ENCODE data around the gene FUT9. TPM values are rescaled to one million over a fixed set of nuclear protein-coding genes. Genes with fewer than 3 reads are reported as not detected.

FUT9 gene
- total RNA-seq, 5 donors from 2014 or later (not counting 1 experiment from before 2014, with no cell fraction given) = not detected

GRCh38 chr6:96196633-96197032 lies 180.9 kb downstream of the FUT9 start:
- H3K36me3 ChIP-seq (ENCODE audit: control insufficient read depth in 2 of 2, extremely low read depth in 1 of 2, insufficient read depth in 1 of 2, low read length in 1 of 2) = no peaks in the 10 kb centered on the region
- Mint-ChIP-seq H3K27me3 (no peaks in the 10 kb centered on the region), H3K36me3 (no peaks in the 10 kb centered on the region), H3K4me1 (no peaks in the 10 kb centered on the region), H3K4me3 (no peak overlapping the region), H3K9me3 (peaks cover 3 to 10% (median 4%) of the 10 kb centered on the region in 3 donors), H3K27ac (no peak overlapping the region)
- no peak overlapping the region for H3K4me3 ChIP-seq (ENCODE audit: control insufficient read depth in 1 of 2, extremely low read depth in 1 of 2, low read length in 1 of 2)
- no peaks in the 10 kb centered on the region for H3K4me1 ChIP-seq (ENCODE audit: control insufficient read depth in 1 of 2, extremely low read depth in 1 of 2, insufficient read depth in 2 of 2, low read length in 2 of 2)
- H3K27me3 ChIP-seq (replicated peaks in 1 of 2; ENCODE audit: control insufficient read depth in 2 of 2, extremely low read depth in 1 of 2, insufficient read depth in 2 of 2, low read length in 1 of 2) = no peaks in the 10 kb centered on the region
- 29% methylated on average over 1 of the region's 3 CpGs for WGBS (ENCODE audit: insufficient coverage)
- CTCF ChIA-PET = no interaction called here
- no peak for ATAC-seq (replicated peaks in 1 of 4)
- POLR2A ChIA-PET = no interaction called here
- no peaks in the 10 kb centered on the region for H3K9me3 ChIP-seq
- DNase-seq = no peak
- H3K27ac ChIP-seq (ENCODE audit: low read length) = no peak overlapping the region

GRCh38 chr6:96197241-96197640 lies 181.5 kb downstream of the FUT9 start:
- Mint-ChIP-seq H3K27ac (no peak overlapping the region), H3K36me3 (no peaks in the 10 kb centered on the region), H3K9me3 (peaks cover 3 to 10% (median 4%) of the 10 kb centered on the region in 3 donors), H3K4me1 (no peaks in the 10 kb centered on the region), H3K27me3 (no peaks in the 10 kb centered on the region), H3K4me3 (no peak overlapping the region)
- Histone ChIP-seq H3K9me3 (no peaks in the 10 kb centered on the region), H3K4me3 (ENCODE audit: control insufficient read depth in 1 of 2, extremely low read depth in 1 of 2, low read length in 1 of 2) (no peak overlapping the region), H3K27ac (ENCODE audit: low read length) (no peak overlapping the region), H3K4me1 (ENCODE audit: control insufficient read depth in 1 of 2, extremely low read depth in 1 of 2, insufficient read depth in 2 of 2, low read length in 2 of 2) (no peaks in the 10 kb centered on the region), H3K36me3 (ENCODE audit: control insufficient read depth in 2 of 2, extremely low read depth in 1 of 2, insufficient read depth in 1 of 2, low read length in 1 of 2) (no peaks in the 10 kb centered on the region), H3K27me3 (replicated peaks in 1 of 2; ENCODE audit: control insufficient read depth in 2 of 2, extremely low read depth in 1 of 2, insufficient read depth in 2 of 2, low read length in 1 of 2) (no peaks in the 10 kb centered on the region)
- ChIA-PET POLR2A (no interaction called here), CTCF (no interaction called here)
- no peak for ATAC-seq (replicated peaks in 1 of 4)
- no peak for DNase-seq

- no peaks in the 10 kb centered on the region for H3K36me3 Mint-ChIP-seq
- peaks cover 0 to 4% (median 3%) of the 10 kb centered on the region in 3 donors for H3K9me3 Mint-ChIP-seq
These were observed 186.8 kb downstream of the FUT9 start for GRCh38 chr6:96202571-96202970.

GRCh38 chr6:96211341-96211740 lies 195.6 kb downstream of the FUT9 start:
- CTCF ChIA-PET = no interaction called here
- no peaks in the 10 kb centered on the region for H3K4me1 ChIP-seq (ENCODE audit: control insufficient read depth in 1 of 2, extremely low read depth in 1 of 2, insufficient read depth in 2 of 2, low read length in 2 of 2)

More at GRCh38 chr6:96202571-96202970, 186.8 kb downstream of the FUT9 start:
- H3K36me3 ChIP-seq (ENCODE audit: control insufficient read depth in 2 of 2, extremely low read depth in 1 of 2, insufficient read depth in 1 of 2, low read length in 1 of 2) = no peaks in the 10 kb centered on the region
- ATAC-seq (replicated peaks in 1 of 4) = no peak
- no peaks in the 10 kb centered on the region for H3K27me3 Mint-ChIP-seq
- H3K9me3 ChIP-seq = no peaks in the 10 kb centered on the region
- no peaks in the 10 kb centered on the region for H3K27me3 ChIP-seq (replicated peaks in 1 of 2; ENCODE audit: control insufficient read depth in 2 of 2, extremely low read depth in 1 of 2, insufficient read depth in 2 of 2, low read length in 1 of 2)
- DNase-seq = no peak
- H3K4me3 Mint-ChIP-seq = no peak overlapping the region
- POLR2A ChIA-PET = no interaction called here
- CTCF ChIA-PET = no interaction called here
- H3K4me1 Mint-ChIP-seq = no peaks in the 10 kb centered on the region
- H3K27ac Mint-ChIP-seq = no peak overlapping the region
- H3K4me3 ChIP-seq (ENCODE audit: control insufficient read depth in 1 of 2, extremely low read depth in 1 of 2, low read length in 1 of 2) = no peak overlapping the region
- H3K4me1 ChIP-seq (ENCODE audit: control insufficient read depth in 1 of 2, extremely low read depth in 1 of 2, insufficient read depth in 2 of 2, low read length in 2 of 2) = no peaks in the 10 kb centered on the region
- no peak overlapping the region for H3K27ac ChIP-seq (ENCODE audit: low read length)
- WGBS (ENCODE audit: insufficient coverage) = 86% methylated on average over 1 of the region's 6 CpGs

GRCh38 chr6:96212066-96212465 lies 196.3 kb downstream of the FUT9 start:
- Histone ChIP-seq H3K27ac (ENCODE audit: low read length) (no peak overlapping the region), H3K4me3 (ENCODE audit: control insufficient read depth in 1 of 2, extremely low read depth in 1 of 2, low read length in 1 of 2) (no peak overlapping the region), H3K4me1 (ENCODE audit: control insufficient read depth in 1 of 2, extremely low read depth in 1 of 2, insufficient read depth in 2 of 2, low read length in 2 of 2) (no peaks in the 10 kb centered on the region), H3K9me3 (no peaks in the 10 kb centered on the region), H3K36me3 (ENCODE audit: control insufficient read depth in 2 of 2, extremely low read depth in 1 of 2, insufficient read depth in 1 of 2, low read length in 1 of 2) (no peaks in the 10 kb centered on the region), H3K27me3 (replicated peaks in 1 of 2; ENCODE audit: control insufficient read depth in 2 of 2, extremely low read depth in 1 of 2, insufficient read depth in 2 of 2, low read length in 1 of 2) (no peaks in the 10 kb centered on the region)
- H3K4me1 Mint-ChIP-seq = no peaks in the 10 kb centered on the region
- no peak for ATAC-seq (replicated peaks in 1 of 4)
- no peak overlapping the region for H3K27ac Mint-ChIP-seq
- H3K9me3 Mint-ChIP-seq = no peaks in the 10 kb centered on the region
- CTCF ChIA-PET = no interaction called here
- POLR2A ChIA-PET = no interaction called here
- no peak overlapping the region for H3K4me3 Mint-ChIP-seq
- H3K27me3 Mint-ChIP-seq = no peaks in the 10 kb centered on the region
- DNase-seq = no peak
- H3K36me3 Mint-ChIP-seq = no peaks in the 10 kb centered on the region

More at GRCh38 chr6:96211341-96211740, 195.6 kb downstream of the FUT9 start:
- POLR2A ChIA-PET = no interaction called here
- H3K27me3 ChIP-seq (replicated peaks in 1 of 2; ENCODE audit: control insufficient read depth in 2 of 2, extremely low read depth in 1 of 2, insufficient read depth in 2 of 2, low read length in 1 of 2) = no peaks in the 10 kb centered on the region
- ATAC-seq (replicated peaks in 1 of 4) (no peak), DNase-seq (no peak)
- H3K4me3 Mint-ChIP-seq = no peak overlapping the region
- H3K36me3 ChIP-seq (ENCODE audit: control insufficient read depth in 2 of 2, extremely low read depth in 1 of 2, insufficient read depth in 1 of 2, low read length in 1 of 2) = no peaks in the 10 kb centered on the region
- H3K27ac ChIP-seq (ENCODE audit: low read length) = no peak overlapping the region
- WGBS (ENCODE audit: insufficient coverage) = no CpG with 5 or more reads among the region's 2 CpGs
- H3K27me3 Mint-ChIP-seq = no peaks in the 10 kb centered on the region
- H3K4me1 Mint-ChIP-seq = no peaks in the 10 kb centered on the region
- no peaks in the 10 kb centered on the region for H3K9me3 ChIP-seq
- H3K27ac Mint-ChIP-seq = no peak overlapping the region
- no peaks in the 10 kb centered on the region for H3K9me3 Mint-ChIP-seq
- H3K36me3 Mint-ChIP-seq = no peaks in the 10 kb centered on the region
- no peak overlapping the region for H3K4me3 ChIP-seq (ENCODE audit: control insufficient read depth in 1 of 2, extremely low read depth in 1 of 2, low read length in 1 of 2)

GRCh38 chr6:96213784-96214183 lies 198.0 kb downstream of the FUT9 start:
- Mint-ChIP-seq H3K36me3 (no peaks in the 10 kb centered on the region), H3K4me3 (no peak overlapping the region), H3K9me3 (no peaks in the 10 kb centered on the region), H3K4me1 (no peaks in the 10 kb centered on the region), H3K27ac (no peak overlapping the region), H3K27me3 (no peaks in the 10 kb centered on the region)
- DNase-seq = no peak
- POLR2A ChIA-PET = no interaction called here
- Histone ChIP-seq H3K27ac (ENCODE audit: low read length) (no peak overlapping the region), H3K4me3 (ENCODE audit: control insufficient read depth in 1 of 2, extremely low read depth in 1 of 2, low read length in 1 of 2) (no peak overlapping the region), H3K4me1 (ENCODE audit: control insufficient read depth in 1 of 2, extremely low read depth in 1 of 2, insufficient read depth in 2 of 2, low read length in 2 of 2) (no peaks in the 10 kb centered on the region), H3K9me3 (no peaks in the 10 kb centered on the region), H3K27me3 (replicated peaks in 1 of 2; ENCODE audit: control insufficient read depth in 2 of 2, extremely low read depth in 1 of 2, insufficient read depth in 2 of 2, low read length in 1 of 2) (no peaks in the 10 kb centered on the region), H3K36me3 (ENCODE audit: control insufficient read depth in 2 of 2, extremely low read depth in 1 of 2, insufficient read depth in 1 of 2, low read length in 1 of 2) (no peaks in the 10 kb centered on the region)
- ATAC-seq (replicated peaks in 1 of 4) = no peak
- no CpG with 5 or more reads among the region's 3 CpGs for WGBS (ENCODE audit: insufficient coverage)
- CTCF ChIA-PET = interaction anchor here in 1 of 2 donors (0.5 kb wide), 1 partner anchor 976 kb away, joined by 5 read pairs; no protein-coding TSS in a partner anchor

GRCh38 chr6:96223695-96224094 lies 207.9 kb downstream of the FUT9 start:
- H3K4me1 ChIP-seq (ENCODE audit: control insufficient read depth in 1 of 2, extremely low read depth in 1 of 2, insufficient read depth in 2 of 2, low read length in 2 of 2) = no peaks in the 10 kb centered on the region
- H3K4me3 Mint-ChIP-seq = no peak overlapping the region
- WGBS (ENCODE audit: insufficient coverage) = no CpG with 5 or more reads among the region's 1 CpG
- H3K9me3 ChIP-seq = no peaks in the 10 kb centered on the region
- H3K4me1 Mint-ChIP-seq = no peaks in the 10 kb centered on the region
- ChIA-PET CTCF (no interaction called here), POLR2A (no interaction called here)
- no peak overlapping the region for H3K27ac ChIP-seq (ENCODE audit: low read length)
- no peaks in the 10 kb centered on the region for H3K36me3 Mint-ChIP-seq
- H3K27me3 Mint-ChIP-seq = peaks cover 0 to 4% of the 10 kb centered on the region in 2 donors
- no peaks in the 10 kb centered on the region for H3K27me3 ChIP-seq (replicated peaks in 1 of 2; ENCODE audit: control insufficient read depth in 2 of 2, extremely low read depth in 1 of 2, insufficient read depth in 2 of 2, low read length in 1 of 2)
- H3K36me3 ChIP-seq (ENCODE audit: control insufficient read depth in 2 of 2, extremely low read depth in 1 of 2, insufficient read depth in 1 of 2, low read length in 1 of 2) = no peaks in the 10 kb centered on the region
- ATAC-seq (replicated peaks in 1 of 4) (no peak), DNase-seq (no peak)
- H3K4me3 ChIP-seq (ENCODE audit: control insufficient read depth in 1 of 2, extremely low read depth in 1 of 2, low read length in 1 of 2) = no peak overlapping the region
- H3K27ac Mint-ChIP-seq = no peak overlapping the region
- peaks cover 0 to 4% (median 0%) of the 10 kb centered on the region in 3 donors for H3K9me3 Mint-ChIP-seq
